HG03469 (cell line): Measurements from ENCODE around the gene SUMO1.

Experiments
- ATAC-seq: cut with Tn5 transposase; IDR thresholded peaks from one replicate; pipeline ENCODE4 v1.9.1; 2021; ENCODE audit warnings: mild to moderate bottlenecking, moderate library complexity, moderate number of reproducible peaks; ENCODE audit not compliant: unreplicated experiment

Gene SUMO1

DNA sequence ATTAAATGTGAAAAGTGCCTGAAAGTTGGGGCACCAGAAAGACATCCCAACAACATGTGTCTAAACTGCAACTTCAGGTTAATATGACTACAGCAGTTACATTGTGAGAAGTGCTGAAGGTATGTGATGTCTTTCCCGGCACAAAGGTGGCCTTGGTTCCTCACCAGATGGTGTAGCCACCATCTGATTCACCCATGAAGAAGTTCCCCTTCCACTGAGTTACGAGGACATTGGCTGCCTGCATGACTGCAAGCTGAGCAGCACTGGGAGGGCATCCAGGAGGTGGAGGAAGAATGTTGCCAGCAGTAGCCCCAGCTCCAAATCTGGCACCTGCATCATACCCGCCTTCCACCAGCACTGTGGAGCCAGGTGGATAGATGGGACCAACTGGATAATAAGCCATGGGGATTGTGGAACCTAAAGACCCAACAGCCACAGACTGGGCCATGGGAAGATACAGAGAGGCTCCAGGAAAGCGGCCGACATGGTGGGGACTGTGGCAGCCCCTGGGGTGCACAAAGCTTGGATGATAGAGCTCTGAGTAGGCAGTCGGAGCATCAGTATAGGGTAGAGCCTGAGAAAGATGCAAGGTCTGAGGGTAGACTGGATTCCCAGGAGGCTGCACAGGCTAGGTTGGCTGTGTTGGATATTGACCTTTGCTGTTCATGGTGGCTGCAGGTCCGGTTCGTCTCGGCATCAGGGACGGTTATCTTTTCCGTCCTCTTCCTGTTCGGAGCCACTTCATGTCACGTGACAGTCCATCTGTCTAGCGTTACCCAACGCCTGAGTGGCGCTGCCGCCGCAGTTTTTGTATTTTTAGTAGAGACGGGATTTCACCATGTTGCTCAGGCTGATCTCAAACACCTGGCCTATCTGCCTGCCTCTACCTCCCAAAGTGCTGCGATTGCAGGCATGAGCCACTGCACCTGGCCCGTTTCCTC, 36.9 kb downstream of the SUMO1 start:
- no peak for ATAC-seq

DNA sequence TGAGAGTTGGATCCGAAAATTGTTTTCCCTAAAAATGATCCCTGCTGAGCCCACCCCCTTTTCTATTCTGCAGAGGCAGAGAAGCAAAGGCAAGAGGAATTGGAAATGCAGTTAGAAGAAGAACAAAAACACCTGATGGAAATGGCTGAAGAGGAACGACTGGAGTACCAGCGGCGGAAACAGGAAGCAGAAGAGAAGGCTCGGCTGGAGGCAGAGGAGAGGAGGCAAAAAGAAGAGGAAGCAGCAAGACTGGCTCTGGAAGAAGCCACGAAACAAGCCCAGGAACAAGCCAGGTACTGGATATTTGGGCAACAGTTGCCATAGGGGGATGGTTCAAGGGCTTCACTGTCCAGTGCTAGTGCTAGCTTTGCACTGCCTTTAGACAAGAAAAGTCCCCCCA, 41.7 kb downstream of the SUMO1 start:
- ATAC-seq, result no peak

GRCh38 chr2:202194418-202194817, 44.0 kb downstream of the SUMO1 start:
- ATAC-seq, result no peak

- no peak for ATAC-seq
Measured at GRCh38 chr2:202193881-202194353, 44.5 kb downstream of the SUMO1 start.

GRCh38 chr2:202193305-202193704, 45.1 kb downstream of the SUMO1 start:
- no peak for ATAC-seq

GRCh38 chr2:202187570-202187969, 50.8 kb downstream of the SUMO1 start:
- ATAC-seq, result no peak

GRCh38 chr2:202186641-202187202, 51.7 kb downstream of the SUMO1 start:
- ATAC-seq, result no peak

DNA sequence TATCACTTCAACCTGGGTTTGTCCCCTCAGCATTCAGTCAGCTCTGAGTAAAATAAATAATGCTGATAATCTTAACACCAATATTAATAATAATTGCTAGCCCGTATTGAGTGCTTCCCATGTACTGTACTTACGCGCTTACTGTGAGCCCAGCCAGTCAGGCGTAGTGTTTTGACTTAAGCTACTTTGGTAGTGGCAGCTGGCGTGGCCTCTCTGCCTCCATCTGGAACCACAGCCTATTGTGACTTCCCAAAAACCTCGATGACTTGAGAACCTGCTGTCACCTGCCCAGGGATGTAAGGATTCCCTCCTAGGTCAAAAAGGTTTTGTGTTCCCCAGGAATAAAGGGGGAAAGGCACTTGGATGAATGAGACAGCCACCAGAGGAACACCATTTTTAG, 53.2 kb downstream of the SUMO1 start:
- no peak for ATAC-seq

DNA sequence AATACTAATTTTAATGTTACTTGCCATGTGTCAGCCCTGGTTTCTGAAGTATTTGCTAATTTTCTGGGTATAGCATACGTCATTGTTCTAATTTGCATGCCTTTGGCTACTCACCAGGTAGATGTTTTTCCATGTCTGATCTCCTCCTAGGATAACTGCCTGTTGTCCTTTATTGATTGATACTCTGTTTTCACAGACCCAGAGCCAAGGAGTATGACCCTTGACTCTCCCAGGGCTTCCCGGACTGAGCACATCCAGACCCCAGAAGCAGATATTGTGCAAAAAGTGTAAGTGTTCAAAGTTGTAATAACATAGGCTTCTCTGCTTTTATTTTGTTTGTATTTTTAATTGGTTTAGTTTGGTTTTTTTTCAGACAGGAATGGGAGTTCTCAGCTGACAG, 53.8 kb downstream of the SUMO1 start:
- ATAC-seq, result no peak

GRCh38 chr2:202178346-202178958, 59.9 kb downstream of the SUMO1 start:
- ATAC-seq, result no peak

DNA sequence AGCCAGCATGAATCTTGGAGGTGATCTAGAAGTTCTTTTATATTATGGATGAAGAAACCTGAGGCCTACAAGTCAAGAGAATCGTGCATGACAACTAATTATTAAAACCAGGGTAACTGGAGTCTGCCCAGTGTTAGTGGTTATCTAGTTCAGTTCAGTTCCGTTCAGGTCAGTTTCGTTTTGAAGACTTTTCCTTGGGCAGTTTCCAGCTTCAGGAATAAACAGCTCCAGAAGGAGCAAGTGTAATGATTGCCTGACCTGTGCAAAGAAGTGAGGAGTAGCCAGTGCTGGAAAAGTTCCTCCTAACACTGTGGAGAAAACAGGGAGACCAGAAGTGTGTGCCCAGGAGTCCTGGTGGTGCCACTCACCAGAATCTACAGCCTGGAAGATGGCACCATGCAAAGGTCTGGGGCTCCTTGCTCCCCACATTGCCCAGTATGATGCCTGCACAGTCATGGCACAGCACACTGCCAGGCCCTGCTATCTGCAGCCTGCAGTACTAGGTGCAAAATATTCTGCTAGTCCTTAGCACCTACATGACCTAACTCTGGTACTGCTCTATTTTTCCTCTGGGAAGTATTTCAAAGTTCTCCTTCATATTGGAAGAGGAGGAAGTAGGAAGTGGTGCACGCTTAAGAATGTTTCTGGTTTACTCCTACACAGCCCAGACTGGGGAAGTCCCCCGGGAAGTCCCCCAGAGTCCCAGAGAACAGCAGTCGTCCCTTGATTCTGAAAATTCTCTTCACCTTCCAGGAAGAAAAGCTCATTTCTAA, 65.8 kb downstream of the SUMO1 start:
- no peak for ATAC-seq

DNA sequence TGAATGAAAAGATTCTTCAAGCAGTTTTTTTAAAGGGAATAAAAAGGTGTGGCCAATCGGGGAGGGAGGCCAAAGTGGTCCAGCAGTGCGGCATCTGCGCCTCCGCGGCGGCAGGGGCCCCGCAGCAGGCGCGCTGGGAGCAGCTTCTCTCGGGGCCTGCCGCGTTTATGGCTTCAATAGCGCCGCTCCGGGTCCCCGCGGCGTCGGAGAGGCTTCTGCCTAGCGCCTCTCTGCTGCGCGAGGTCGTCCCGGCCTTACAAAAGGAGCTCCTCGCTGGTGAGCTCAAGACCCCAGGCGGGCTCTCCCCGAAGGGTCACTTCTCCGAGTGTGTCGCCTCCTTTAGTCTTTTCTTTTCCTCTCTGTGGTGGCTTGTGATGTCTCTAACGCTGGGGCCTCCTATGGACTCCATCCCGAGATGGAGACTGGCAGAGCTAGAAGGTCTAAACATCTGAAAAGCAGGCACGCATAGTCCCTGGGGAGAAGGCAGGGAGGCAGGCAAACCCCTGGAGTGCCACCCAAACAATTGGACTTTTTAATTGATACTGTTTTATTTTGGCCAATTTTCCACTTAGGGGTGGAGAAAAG, 67.1 kb downstream of the SUMO1 start:
- ATAC-seq, result no peak

GRCh38 chr2:202169832-202170424, 68.5 kb downstream of the SUMO1 start:
- no peak for ATAC-seq

- ATAC-seq, result no peak
Measured at GRCh38 chr2:202169131-202169530, 69.3 kb downstream of the SUMO1 start.

- no peak for ATAC-seq
Measured at GRCh38 chr2:202165945-202166344, 72.5 kb downstream of the SUMO1 start.

GRCh38 chr2:202165208-202165607, 73.2 kb downstream of the SUMO1 start:
- no peak for ATAC-seq

DNA sequence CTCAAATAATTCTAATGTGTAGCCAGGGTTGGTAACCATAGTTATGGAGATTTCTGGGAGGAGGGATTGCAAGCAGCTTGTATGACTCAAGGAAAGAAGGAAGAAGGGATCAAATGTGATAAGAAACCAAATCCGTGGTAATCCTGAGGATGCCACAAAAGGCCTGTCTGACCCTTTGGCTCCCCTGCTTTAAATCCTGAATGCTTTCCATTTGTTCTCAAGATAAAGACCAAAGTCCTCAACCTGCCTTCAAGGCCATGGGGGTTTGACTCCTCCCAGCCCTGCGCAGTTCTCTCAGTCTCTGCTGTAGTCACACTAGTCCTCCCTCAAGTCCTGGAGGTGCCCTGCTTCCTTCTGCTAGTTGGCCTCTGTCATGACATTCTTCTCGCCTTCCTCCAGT, 74.0 kb downstream of the SUMO1 start:
- ATAC-seq, result no peak

DNA sequence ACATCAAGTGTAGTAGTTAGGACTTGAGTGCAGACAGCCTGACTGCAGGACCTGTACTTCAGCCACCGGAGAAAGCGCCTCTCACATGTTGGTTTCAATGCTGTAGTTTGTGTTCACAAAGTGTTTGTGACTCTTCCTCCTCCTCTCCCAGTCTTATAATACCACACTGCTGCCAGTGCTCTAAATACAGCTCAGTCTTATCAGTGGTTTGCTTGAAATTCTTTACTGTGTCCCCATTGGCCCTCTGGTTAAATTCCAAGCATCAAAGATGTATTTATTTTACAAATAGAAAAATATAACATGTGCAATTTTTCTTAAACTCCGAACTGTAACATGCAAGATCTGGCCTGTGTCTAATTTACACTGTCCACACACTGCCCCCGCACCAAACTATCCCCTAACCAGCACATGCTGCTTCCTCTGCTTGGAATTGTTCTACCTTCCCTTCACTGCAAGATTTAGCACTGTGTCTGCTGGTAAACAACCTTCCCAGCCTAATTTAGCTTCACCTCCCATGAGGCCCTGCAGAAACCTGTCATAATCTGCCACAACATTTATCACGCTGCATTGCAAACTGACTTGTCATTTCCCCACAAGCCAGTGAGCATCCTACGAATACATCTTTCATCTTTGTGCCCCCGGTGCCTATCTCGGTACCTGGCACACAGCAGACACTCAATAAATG, 77.1 kb downstream of the SUMO1 start:
- no peak for ATAC-seq

DNA sequence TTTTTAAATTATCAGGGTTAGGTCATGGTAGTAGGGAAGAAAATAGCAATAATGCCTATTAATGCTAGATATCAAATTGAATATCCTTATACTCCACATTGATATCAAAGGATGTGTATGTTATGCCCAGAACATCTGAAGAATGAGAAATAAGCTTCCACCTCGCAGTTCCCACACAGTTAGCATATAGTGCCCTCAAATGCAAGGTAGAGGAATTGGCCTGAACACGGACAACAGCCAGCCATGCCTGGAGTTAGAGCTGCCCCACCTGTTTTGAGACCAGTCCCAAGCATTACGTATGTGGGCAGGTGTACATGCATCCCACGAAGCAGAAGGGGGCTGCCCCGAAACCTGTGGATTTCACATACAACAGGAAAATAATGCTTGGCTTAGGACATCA, 79.6 kb downstream of the SUMO1 start:
- ATAC-seq, result no peak
